GM23338 (cell line): ENCODE data around the gene CEPT1. TPM values are rescaled to one million over a fixed set of nuclear protein-coding genes. Genes with fewer than 3 reads are reported as not detected.

Source experiments
- ATAC-seq: fragments of 200-7000 bp; cut with Tn5 transposase; 3 replicates; pipeline ENCODE4 v1.9.1; 2020
- DNase-seq: peaks from one replicate; pipeline ENCODE4 v3.0.0-alpha.2; 2015; ENCODE audit warnings: low spot score
- H2AFZ ChIP-seq: fragments of 200-600 bp; sonication (generic); 2 replicates; pipeline ENCODE4 v1.8.0; 2016; ENCODE audit warnings: antibody characterized with exemption, mild to moderate bottlenecking, moderate library complexity
- H3F3A ChIP-seq: fragments of 200-600 bp; sonication (generic); replicated peaks from 2 replicates; pipeline ENCODE4 v1.8.0; 2017; ENCODE audit warnings: antibody characterized with exemption, mixed run types, low read depth
- H3K27ac ChIP-seq: fragments of 200-600 bp; sonication (generic); 2 replicates; pipeline ENCODE4 v1.6.1; 2016; ENCODE audit warnings: low read depth
- H3K27me3 ChIP-seq: fragments of 200-600 bp; sonication (generic); 2 replicates; pipeline ENCODE4 v1.8.0; 2016; ENCODE audit warnings: mild to moderate bottlenecking, mixed run types, moderate library complexity; ENCODE audit not compliant: insufficient read depth
- H3K36me3 ChIP-seq: fragments of 200-600 bp; sonication (generic); 2 replicates; pipeline ENCODE4 v1.8.0; 2016; ENCODE audit warnings: mild to moderate bottlenecking; ENCODE audit not compliant: insufficient read depth
- H3K4me1 ChIP-seq: fragments of 200-600 bp; sonication (generic); 2 replicates; pipeline ENCODE4 v1.8.0; 2016; ENCODE audit warnings: mild to moderate bottlenecking, moderate library complexity; ENCODE audit not compliant: insufficient read depth
- H3K4me2 ChIP-seq: fragments of 200-600 bp; sonication (generic); 2 replicates; pipeline ENCODE4 v1.7.1; 2017; ENCODE audit warnings: mixed run types
- H3K4me3 ChIP-seq: fragments of 200-600 bp; sonication (generic); 2 replicates; pipeline ENCODE4 v1.6.1; 2016; ENCODE audit warnings: mixed run types
- H3K79me2 ChIP-seq: fragments of 200-600 bp; sonication (generic); replicated peaks from 2 replicates; pipeline ENCODE4 v1.8.0; 2017; ENCODE audit warnings: mild to moderate bottlenecking; ENCODE audit not compliant: insufficient read depth
- H3K9me2 ChIP-seq: fragments of 200-600 bp; sonication (generic); 2 replicates; pipeline ENCODE4 v1.8.0; 2017; ENCODE audit not compliant: insufficient read depth
- H4K20me1 ChIP-seq: fragments of 200-600 bp; sonication (generic); replicated peaks from 2 replicates; pipeline ENCODE4 v1.8.0; 2017; ENCODE audit warnings: mild to moderate bottlenecking; ENCODE audit not compliant: insufficient read depth
- H3K27ac Mint-ChIP-seq: 2 replicates; pipeline ENCODE4 v1.8.0; 2020; ENCODE audit warnings: inconsistent platforms, mild to moderate bottlenecking, moderate library complexity, mixed read lengths
- H3K27me3 Mint-ChIP-seq: 3 replicates; pipeline ENCODE4 v1.8.0; 2022; ENCODE audit warnings: low read depth, mild to moderate bottlenecking, moderate library complexity, mixed read lengths, inconsistent platforms; ENCODE audit not compliant: insufficient read depth, poor library complexity
- H3K36me3 Mint-ChIP-seq: 3 replicates; pipeline ENCODE4 v1.8.0; 2021; ENCODE audit warnings: low read depth, mild to moderate bottlenecking, inconsistent platforms, moderate library complexity, mixed read lengths
- H3K4me1 Mint-ChIP-seq: 3 replicates; pipeline ENCODE4 v1.8.0; 2020; ENCODE audit warnings: mild to moderate bottlenecking, inconsistent platforms, mixed read lengths
- H3K4me3 Mint-ChIP-seq: 3 replicates; pipeline ENCODE4 v1.8.0; 2021; ENCODE audit warnings: moderate library complexity, mild to moderate bottlenecking, inconsistent platforms, mixed read lengths
- H3K9me3 Mint-ChIP-seq: 3 replicates; pipeline ENCODE4 v1.8.0; 2020; ENCODE audit warnings: moderate library complexity, mild to moderate bottlenecking, inconsistent platforms, mixed read lengths
- CREB1 ChIP-seq: fragments of 250-450 bp; sonication (Bioruptor Pico); IDR thresholded peaks from 2 replicates; pipeline ENCODE4 v1.5.0; 2020; ENCODE audit warnings: low read depth, mild to moderate bottlenecking, moderate library complexity
- CTCF ChIP-seq, 2 experiments: fragments of 200-600 bp in 1 of 2; sonication (generic) in 1 of 2; conservative IDR thresholded peaks; 2 replicates each; pipeline versions ENCODE4 v1.5.1 to v1.6.1; 2016 to 2017; ENCODE audit warnings: antibody characterized with exemption in 2 of 2, low read depth in 2 of 2, mild to moderate bottlenecking in 2 of 2, moderate library complexity in 1 of 2
- EZH2 ChIP-seq: fragments of 200-600 bp; sonication (generic); IDR thresholded peaks from one replicate; pipeline ENCODE4 v1.8.0; 2017; ENCODE audit warnings: antibody characterized with exemption, mild to moderate bottlenecking, low read depth; ENCODE audit not compliant: unreplicated experiment
- EZH2phosphoT487 ChIP-seq: fragments of 200-600 bp; sonication (generic); IDR thresholded peaks from one replicate; pipeline ENCODE4 v1.8.1; 2018; ENCODE audit warnings: antibody characterized with exemption; ENCODE audit not compliant: unreplicated experiment
- JUNB ChIP-seq: IDR thresholded peaks from one replicate; pipeline ENCODE4 v1.6.1; 2016; ENCODE audit warnings: antibody characterized with exemption; ENCODE audit not compliant: unreplicated experiment
- NANOG ChIP-seq: IDR thresholded peaks from 2 replicates; pipeline ENCODE4 v1.6.1; 2016; ENCODE audit warnings: antibody characterized with exemption, borderline replicate concordance
- POLR2AphosphoS5 ChIP-seq: IDR thresholded peaks from 2 replicates; pipeline ENCODE4 v1.6.1; 2016; ENCODE audit warnings: antibody characterized with exemption, low read depth
- STAT1 ChIP-seq: IDR thresholded peaks from one replicate; pipeline ENCODE4 v1.6.1; 2016; ENCODE audit warnings: antibody characterized with exemption; ENCODE audit not compliant: unreplicated experiment
- ZNF114 ChIP-seq: fragments of 250-450 bp; sonication (Bioruptor Pico); IDR thresholded peaks from 2 replicates; pipeline ENCODE4 v1.5.0; 2020; ENCODE audit warnings: mild to moderate bottlenecking, moderate library complexity
- ZNF331 ChIP-seq: fragments of 250-450 bp; sonication (Bioruptor Pico); IDR thresholded peaks from 2 replicates; pipeline ENCODE4 v1.5.0; 2020; ENCODE audit warnings: low read depth, mild to moderate bottlenecking, moderate library complexity
- polyA plus RNA-seq: library from polyadenylated mRNA; unstranded; fragments of >200 nt; fragmentation: Nextera tagmentation; extraction: Ambion mirVana; gene quantifications from 2 replicates; pipeline ENCODE4 v1.2.1, GENCODE V29; 2016
- total RNA-seq: library from RNA; depleted of rRNA; stranded (reverse); fragments of >200 nt; shearing (Covaris generic); gene quantifications from 2 replicates; pipeline ENCODE4 v1.2.3, GENCODE V29; 2014
- TF ChIP-seq, protein P1 (sequence below): fragments of 250-450 bp; sonication (Bioruptor Pico); IDR thresholded peaks from 2 replicates; pipeline ENCODE4 v1.5.0; 2020; ENCODE audit warnings: mild to moderate bottlenecking, moderate library complexity
- TF ChIP-seq, protein P2 (sequence below): IDR thresholded peaks from one replicate; pipeline ENCODE4 v1.6.1; 2018; ENCODE audit warnings: antibody characterized with exemption; ENCODE audit not compliant: unreplicated experiment
- TF ChIP-seq, protein P3 (sequence below): IDR thresholded peaks from 2 replicates; pipeline ENCODE4 v1.6.1; 2016; ENCODE audit warnings: antibody characterized with exemption

CEPT1 gene
- total and polyA plus RNA-seq, 2 experiments from 2014 or later = 17.3 to 39.5 TPM

GRCh38 chr1:111142356-111142975, 2.4 kb downstream of the CEPT1 start:
- H2AFZ ChIP-seq = no peak overlapping the region
- peaks cover 2% of the 10 kb centered on the region for H3K27me3 Mint-ChIP-seq
- no peaks in the 10 kb centered on the region; the same call in none of the 2 replicates for H4K20me1 ChIP-seq
- H3K4me3 ChIP-seq = no peak overlapping the region
- H3K4me3 Mint-ChIP-seq = no peak overlapping the region
- no peak overlapping the region for H3K27ac ChIP-seq
- no peaks in the 10 kb centered on the region for H3F3A ChIP-seq
- ATAC-seq (no peak), DNase-seq (peak; percentile 7)
- H3K9me3 Mint-ChIP-seq = no peaks in the 10 kb centered on the region
- H3K36me3 ChIP-seq = peaks cover 2% of the 10 kb centered on the region; the same call in 1 of the 2 replicates
- no peak overlapping the region for H3K27ac Mint-ChIP-seq
- peaks cover 1% of the 10 kb centered on the region for H3K36me3 Mint-ChIP-seq
- H3K4me1 ChIP-seq = peaks cover 20% of the 10 kb centered on the region
- H3K27me3 ChIP-seq = no peaks in the 10 kb centered on the region
- no peak for TF ChIP-seq JUNB
- TF ChIP-seq CREB1 (CRISPR knock-in tag) = no peak
- no peak for TF ChIP-seq NANOG
- TF ChIP-seq EZH2phosphoT487 = no peak
- TF ChIP-seq, protein P1, sequence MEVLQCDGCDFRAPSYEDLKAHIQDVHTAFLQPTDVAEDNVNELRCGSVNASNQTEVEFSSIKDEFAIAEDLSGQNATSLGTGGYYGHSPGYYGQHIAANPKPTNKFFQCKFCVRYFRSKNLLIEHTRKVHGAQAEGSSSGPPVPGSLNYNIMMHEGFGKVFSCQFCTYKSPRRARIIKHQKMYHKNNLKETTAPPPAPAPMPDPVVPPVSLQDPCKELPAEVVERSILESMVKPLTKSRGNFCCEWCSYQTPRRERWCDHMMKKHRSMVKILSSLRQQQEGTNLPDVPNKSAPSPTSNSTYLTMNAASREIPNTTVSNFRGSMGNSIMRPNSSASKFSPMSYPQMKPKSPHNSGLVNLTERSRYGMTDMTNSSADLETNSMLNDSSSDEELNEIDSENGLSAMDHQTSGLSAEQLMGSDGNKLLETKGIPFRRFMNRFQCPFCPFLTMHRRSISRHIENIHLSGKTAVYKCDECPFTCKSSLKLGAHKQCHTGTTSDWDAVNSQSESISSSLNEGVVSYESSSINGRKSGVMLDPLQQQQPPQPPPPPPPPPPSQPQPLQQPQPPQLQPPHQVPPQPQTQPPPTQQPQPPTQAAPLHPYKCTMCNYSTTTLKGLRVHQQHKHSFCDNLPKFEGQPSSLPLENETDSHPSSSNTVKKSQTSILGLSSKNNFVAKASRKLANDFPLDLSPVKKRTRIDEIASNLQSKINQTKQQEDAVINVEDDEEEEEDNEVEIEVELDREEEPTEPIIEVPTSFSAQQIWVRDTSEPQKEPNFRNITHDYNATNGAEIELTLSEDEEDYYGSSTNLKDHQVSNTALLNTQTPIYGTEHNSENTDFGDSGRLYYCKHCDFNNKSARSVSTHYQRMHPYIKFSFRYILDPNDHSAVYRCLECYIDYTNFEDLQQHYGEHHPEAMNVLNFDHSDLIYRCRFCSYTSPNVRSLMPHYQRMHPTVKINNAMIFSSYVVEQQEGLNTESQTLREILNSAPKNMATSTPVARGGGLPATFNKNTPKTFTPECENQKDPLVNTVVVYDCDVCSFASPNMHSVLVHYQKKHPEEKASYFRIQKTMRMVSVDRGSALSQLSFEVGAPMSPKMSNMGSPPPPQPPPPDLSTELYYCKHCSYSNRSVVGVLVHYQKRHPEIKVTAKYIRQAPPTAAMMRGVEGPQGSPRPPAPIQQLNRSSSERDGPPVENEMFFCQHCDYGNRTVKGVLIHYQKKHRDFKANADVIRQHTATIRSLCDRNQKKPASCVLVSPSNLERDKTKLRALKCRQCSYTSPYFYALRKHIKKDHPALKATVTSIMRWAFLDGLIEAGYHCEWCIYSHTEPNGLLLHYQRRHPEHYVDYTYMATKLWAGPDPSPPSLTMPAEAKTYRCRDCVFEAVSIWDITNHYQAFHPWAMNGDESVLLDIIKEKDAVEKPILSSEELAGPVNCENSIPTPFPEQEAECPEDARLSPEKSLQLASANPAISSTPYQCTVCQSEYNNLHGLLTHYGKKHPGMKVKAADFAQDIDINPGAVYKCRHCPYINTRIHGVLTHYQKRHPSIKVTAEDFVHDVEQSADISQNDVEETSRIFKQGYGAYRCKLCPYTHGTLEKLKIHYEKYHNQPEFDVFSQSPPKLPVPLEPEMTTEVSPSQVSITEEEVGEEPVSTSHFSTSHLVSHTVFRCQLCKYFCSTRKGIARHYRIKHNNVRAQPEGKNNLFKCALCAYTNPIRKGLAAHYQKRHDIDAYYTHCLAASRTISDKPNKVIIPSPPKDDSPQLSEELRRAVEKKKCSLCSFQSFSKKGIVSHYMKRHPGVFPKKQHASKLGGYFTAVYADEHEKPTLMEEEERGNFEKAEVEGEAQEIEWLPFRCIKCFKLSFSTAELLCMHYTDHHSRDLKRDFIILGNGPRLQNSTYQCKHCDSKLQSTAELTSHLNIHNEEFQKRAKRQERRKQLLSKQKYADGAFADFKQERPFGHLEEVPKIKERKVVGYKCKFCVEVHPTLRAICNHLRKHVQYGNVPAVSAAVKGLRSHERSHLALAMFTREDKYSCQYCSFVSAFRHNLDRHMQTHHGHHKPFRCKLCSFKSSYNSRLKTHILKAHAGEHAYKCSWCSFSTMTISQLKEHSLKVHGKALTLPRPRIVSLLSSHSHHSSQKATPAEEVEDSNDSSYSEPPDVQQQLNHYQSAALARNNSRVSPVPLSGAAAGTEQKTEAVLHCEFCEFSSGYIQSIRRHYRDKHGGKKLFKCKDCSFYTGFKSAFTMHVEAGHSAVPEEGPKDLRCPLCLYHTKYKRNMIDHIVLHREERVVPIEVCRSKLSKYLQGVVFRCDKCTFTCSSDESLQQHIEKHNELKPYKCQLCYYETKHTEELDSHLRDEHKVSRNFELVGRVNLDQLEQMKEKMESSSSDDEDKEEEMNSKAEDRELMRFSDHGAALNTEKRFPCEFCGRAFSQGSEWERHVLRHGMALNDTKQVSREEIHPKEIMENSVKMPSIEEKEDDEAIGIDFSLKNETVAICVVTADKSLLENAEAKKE (CRISPR knock-in tag) = no peak
- no peak for TF ChIP-seq STAT1
- TF ChIP-seq ZNF331 (CRISPR knock-in tag) = no peak
- TF ChIP-seq, protein P2, sequence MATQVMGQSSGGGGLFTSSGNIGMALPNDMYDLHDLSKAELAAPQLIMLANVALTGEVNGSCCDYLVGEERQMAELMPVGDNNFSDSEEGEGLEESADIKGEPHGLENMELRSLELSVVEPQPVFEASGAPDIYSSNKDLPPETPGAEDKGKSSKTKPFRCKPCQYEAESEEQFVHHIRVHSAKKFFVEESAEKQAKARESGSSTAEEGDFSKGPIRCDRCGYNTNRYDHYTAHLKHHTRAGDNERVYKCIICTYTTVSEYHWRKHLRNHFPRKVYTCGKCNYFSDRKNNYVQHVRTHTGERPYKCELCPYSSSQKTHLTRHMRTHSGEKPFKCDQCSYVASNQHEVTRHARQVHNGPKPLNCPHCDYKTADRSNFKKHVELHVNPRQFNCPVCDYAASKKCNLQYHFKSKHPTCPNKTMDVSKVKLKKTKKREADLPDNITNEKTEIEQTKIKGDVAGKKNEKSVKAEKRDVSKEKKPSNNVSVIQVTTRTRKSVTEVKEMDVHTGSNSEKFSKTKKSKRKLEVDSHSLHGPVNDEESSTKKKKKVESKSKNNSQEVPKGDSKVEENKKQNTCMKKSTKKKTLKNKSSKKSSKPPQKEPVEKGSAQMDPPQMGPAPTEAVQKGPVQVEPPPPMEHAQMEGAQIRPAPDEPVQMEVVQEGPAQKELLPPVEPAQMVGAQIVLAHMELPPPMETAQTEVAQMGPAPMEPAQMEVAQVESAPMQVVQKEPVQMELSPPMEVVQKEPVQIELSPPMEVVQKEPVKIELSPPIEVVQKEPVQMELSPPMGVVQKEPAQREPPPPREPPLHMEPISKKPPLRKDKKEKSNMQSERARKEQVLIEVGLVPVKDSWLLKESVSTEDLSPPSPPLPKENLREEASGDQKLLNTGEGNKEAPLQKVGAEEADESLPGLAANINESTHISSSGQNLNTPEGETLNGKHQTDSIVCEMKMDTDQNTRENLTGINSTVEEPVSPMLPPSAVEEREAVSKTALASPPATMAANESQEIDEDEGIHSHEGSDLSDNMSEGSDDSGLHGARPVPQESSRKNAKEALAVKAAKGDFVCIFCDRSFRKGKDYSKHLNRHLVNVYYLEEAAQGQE = no peak
- TF ChIP-seq EZH2 = no peak
- TF ChIP-seq, protein P3, sequence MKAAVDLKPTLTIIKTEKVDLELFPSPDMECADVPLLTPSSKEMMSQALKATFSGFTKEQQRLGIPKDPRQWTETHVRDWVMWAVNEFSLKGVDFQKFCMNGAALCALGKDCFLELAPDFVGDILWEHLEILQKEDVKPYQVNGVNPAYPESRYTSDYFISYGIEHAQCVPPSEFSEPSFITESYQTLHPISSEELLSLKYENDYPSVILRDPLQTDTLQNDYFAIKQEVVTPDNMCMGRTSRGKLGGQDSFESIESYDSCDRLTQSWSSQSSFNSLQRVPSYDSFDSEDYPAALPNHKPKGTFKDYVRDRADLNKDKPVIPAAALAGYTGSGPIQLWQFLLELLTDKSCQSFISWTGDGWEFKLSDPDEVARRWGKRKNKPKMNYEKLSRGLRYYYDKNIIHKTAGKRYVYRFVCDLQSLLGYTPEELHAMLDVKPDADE = no peak
- TF ChIP-seq POLR2AphosphoS5 = no peak
- no peak for TF ChIP-seq CTCF (conservative IDR thresholded peaks at IDR 0.05; ENCODE audit: low read depth in 2 of 2)
- TF ChIP-seq ZNF114 (CRISPR knock-in tag) = no peak
- no peaks in the 10 kb centered on the region for H3K9me2 ChIP-seq
- peaks cover 32% of the 10 kb centered on the region for H3K4me1 Mint-ChIP-seq
- H3K79me2 ChIP-seq = peaks cover 82% of the 10 kb centered on the region
- 0 out of 2 replicates have a peak overlapping the region, but pooled peaks have one; percentile 89 for H3K4me2 ChIP-seq
